H1 (cell line): Measurements from ENCODE around the gene SLC35G6.

Experiments
- ATF2 ChIP-seq: IDR thresholded peaks from 2 replicates; pipeline ENCODE4 v1.6.1; 2012; ENCODE audit warnings: low read length, inconsistent platforms
- CTCF ChIP-seq, 3 experiments: IDR thresholded peaks; 1 replicate in 2 of 3; 2 replicates in 1 of 3; pipeline versions ENCODE4 v1.5.1 to v1.6.1; 2011; ENCODE audit warnings: low read length in 3 of 3, mild to moderate bottlenecking in 3 of 3, inconsistent platforms in 2 of 3, low read depth in 1 of 3, moderate library complexity in 1 of 3; ENCODE audit not compliant: insufficient read depth in 1 of 3; ENCODE audit errors: control extremely low read depth in 1 of 3
- EZH2 ChIP-seq: fragments of 200-600 bp; sonication (generic); IDR thresholded peaks from 2 replicates; pipeline ENCODE4 v1.7.1; 2012; ENCODE audit warnings: low read depth, mild to moderate bottlenecking, moderate library complexity, low read length, inconsistent platforms; ENCODE audit not compliant: severe bottlenecking
- HDAC6 ChIP-seq: IDR thresholded peaks from one replicate; pipeline ENCODE4 v1.7.1; 2012; ENCODE audit warnings: low read depth, mild to moderate bottlenecking, inconsistent platforms, low read length, moderate library complexity
- JUND ChIP-seq: IDR thresholded peaks from 2 replicates; pipeline ENCODE4 v1.6.1; 2011; ENCODE audit warnings: mild to moderate bottlenecking, improper control_type of control experiment, low read length
- RAD21 ChIP-seq, 2 experiments: IDR thresholded peaks in 1 of 2; conservative IDR thresholded peaks in 1 of 2; 2 replicates each; pipeline ENCODE4 v1.6.1; 2011; ENCODE audit warnings: low read depth in 2 of 2, low read length in 2 of 2, improper control_type of control experiment in 1 of 2, inconsistent platforms in 1 of 2, mild to moderate bottlenecking in 1 of 2, moderate library complexity in 1 of 2
- SUZ12 ChIP-seq: fragments of 200-600 bp; sonication (generic); IDR thresholded peaks from 2 replicates; pipeline ENCODE4 v1.6.1; 2012; ENCODE audit warnings: mild to moderate bottlenecking, inconsistent platforms, low read length, moderate library complexity, mixed read lengths
- TCF12 ChIP-seq: IDR thresholded peaks from 2 replicates; pipeline ENCODE4 v1.6.1; 2011; ENCODE audit warnings: low read depth, mild to moderate bottlenecking, low read length

- TF ChIP-seq JUND = no peak
- TF ChIP-seq TCF12 = no peak
- TF ChIP-seq EZH2 = no peak
- TF ChIP-seq RAD21 (IDR thresholded peaks at IDR 0.05 in 1 of 2, conservative IDR thresholded peaks at IDR 0.05 in 1 of 2; ENCODE audit: low read depth in 2 of 2, low read length in 2 of 2) = no peak
- TF ChIP-seq CTCF (IDR thresholded peaks at IDR 0.05; ENCODE audit: control extremely low read depth in 1 of 3, insufficient read depth in 1 of 3, low read depth in 1 of 3, low read length in 3 of 3) = no peak
- TF ChIP-seq SUZ12 = no peak
- no peak for TF ChIP-seq ATF2
- TF ChIP-seq HDAC6 = no peak
These were observed 40.0 kb upstream of the SLC35G6 start for GRCh38 chr17:7441266-7441665.
